Measurements from ENCODE around the gene ACTL7B.
"Not testable (repeated sequence)": the region's sequence is repeated elsewhere in the genome, so short reads cannot be mapped to it uniquely, and the experiment has no call there.

ACTL7B gene

GRCh38 chr9:108855888-108856287 is at the start of gene ACTL7B:
ACTL7B (minus strand) TSS chr9:108855986; CDS start chr9:108855930, 56 bp downstream.
- no peak for DNase-seq (ENCODE audit: low spot score)

GRCh38 chr9:108905494-108905893 is 49.7 kb upstream of the ACTL7B start:
- DNase-seq (ENCODE audit: low spot score) = no peak

- DNase-seq (ENCODE audit: low spot score) = no peak
These were observed 48.4 kb upstream of the ACTL7B start for GRCh38 chr9:108904161-108904560.

GRCh38 chr9:108903420-108904103 is 47.8 kb upstream of the ACTL7B start:
- no peak for DNase-seq (ENCODE audit: low spot score)

GRCh38 chr9:108900176-108900575 is 44.4 kb upstream of the ACTL7B start:
- no peak for DNase-seq (ENCODE audit: low spot score)

- DNase-seq (ENCODE audit: low spot score) = not testable (repeated sequence)
These were observed 43.4 kb upstream of the ACTL7B start for GRCh38 chr9:108899023-108899695.

- DNase-seq (ENCODE audit: low spot score) = no peak
These were observed 41.7 kb upstream of the ACTL7B start for GRCh38 chr9:108897324-108898096.

- DNase-seq (ENCODE audit: low spot score) = no peak
These were observed 38.6 kb upstream of the ACTL7B start for GRCh38 chr9:108894225-108894997.

- no peak for DNase-seq (ENCODE audit: low spot score)
These were observed 33.9 kb upstream of the ACTL7B start for GRCh38 chr9:108889649-108890067.

GRCh38 chr9:108886594-108887271 is 30.9 kb upstream of the ACTL7B start:
- DNase-seq (ENCODE audit: low spot score) = not testable (repeated sequence)

- peak; percentile 69 for DNase-seq (ENCODE audit: low spot score)
These were observed 30.0 kb upstream of the ACTL7B start for GRCh38 chr9:108885643-108886348.

GRCh38 chr9:108884701-108885100 is 28.9 kb upstream of the ACTL7B start:
- no peak for DNase-seq (ENCODE audit: low spot score)

GRCh38 chr9:108883085-108883484 is 27.3 kb upstream of the ACTL7B start:
- DNase-seq (ENCODE audit: low spot score) = no peak

- no peak for DNase-seq (ENCODE audit: low spot score)
These were observed 26.5 kb upstream of the ACTL7B start for GRCh38 chr9:108882052-108882888.

GRCh38 chr9:108880738-108881316 is 25.0 kb upstream of the ACTL7B start:
- no peak for DNase-seq (ENCODE audit: low spot score)

- DNase-seq (ENCODE audit: low spot score) = no peak
These were observed 21.7 kb upstream of the ACTL7B start for GRCh38 chr9:108877524-108877923.

GRCh38 chr9:108876425-108876824 is 20.6 kb upstream of the ACTL7B start:
- DNase-seq (ENCODE audit: low spot score) = no peak

- DNase-seq (ENCODE audit: low spot score) = no peak
These were observed 18.4 kb upstream of the ACTL7B start for GRCh38 chr9:108874058-108874788.

Data from HuH-7.5 (cell line).